Astrocyte (in vitro differentiated cells and primary cell): ENCODE data around the gene C4orf54. TPM values are rescaled to one million over a fixed set of nuclear protein-coding genes. Genes with fewer than 3 reads are reported as not detected.

Experiments used
- DNase-seq: peaks from one replicate; pipeline ENCODE4 v3.0.0-alpha.2; 2010; ENCODE audit warnings: low read depth
- FAIRE-seq: peaks from 2 replicates; lab custom pipeline; 2011; peaks lifted over from hg19 to GRCh38; lab: Jason Lieb, UNC
- H2AFZ ChIP-seq: 2 replicates; pipeline ENCODE4 v1.6.0; 2012; ENCODE audit warnings: low read depth, low read length, inconsistent platforms
- H3K27ac ChIP-seq: 2 replicates; pipeline ENCODE4 v1.5.1; 2011; ENCODE audit warnings: low read depth, low read length, inconsistent platforms
- H3K27me3 ChIP-seq: 2 replicates; pipeline ENCODE4 v1.6.0; 2011; ENCODE audit warnings: low read length, inconsistent platforms; ENCODE audit not compliant: insufficient read depth
- H3K36me3 ChIP-seq: 2 replicates; pipeline ENCODE4 v1.5.1; 2011; ENCODE audit warnings: low read length, inconsistent platforms; ENCODE audit not compliant: insufficient read depth
- H3K4me1 ChIP-seq: 2 replicates; pipeline ENCODE4 v1.5.1; 2011; ENCODE audit warnings: low read length, inconsistent platforms; ENCODE audit not compliant: insufficient read depth
- H3K4me2 ChIP-seq: 2 replicates; pipeline ENCODE4 v1.6.0; 2012; ENCODE audit warnings: low read length, inconsistent platforms
- H3K4me3 ChIP-seq: 2 replicates; pipeline ENCODE4 v1.5.1; 2011; ENCODE audit warnings: low read depth, mild to moderate bottlenecking, low read length, inconsistent platforms; ENCODE audit not compliant: insufficient read depth
- H3K79me2 ChIP-seq: 2 replicates; pipeline ENCODE4 v1.6.0; 2012; ENCODE audit warnings: mild to moderate bottlenecking, low read length, inconsistent platforms; ENCODE audit not compliant: insufficient read depth
- H3K9ac ChIP-seq: 2 replicates; pipeline ENCODE4 v1.6.0; 2012; ENCODE audit warnings: mild to moderate bottlenecking, low read length, inconsistent platforms
- H3K9me3 ChIP-seq: 2 replicates; pipeline ENCODE4 v1.5.1; 2012; ENCODE audit warnings: low read depth, mild to moderate bottlenecking, low read length, inconsistent platforms; ENCODE audit not compliant: insufficient read depth
- H4K20me1 ChIP-seq: 2 replicates; pipeline ENCODE4 v1.6.0; 2012; ENCODE audit warnings: low read length, inconsistent platforms; ENCODE audit not compliant: insufficient read depth
- H3K27ac Mint-ChIP-seq: one replicate; pipeline ENCODE4 v1.8.0; 2021; ENCODE audit warnings: mild to moderate bottlenecking, mixed read lengths; ENCODE audit not compliant: unreplicated experiment
- H3K27me3 Mint-ChIP-seq: one replicate; pipeline ENCODE4 v1.8.0; 2021; ENCODE audit warnings: low read depth, mixed read lengths; ENCODE audit not compliant: unreplicated experiment
- H3K36me3 Mint-ChIP-seq: one replicate; pipeline ENCODE4 v1.8.0; 2021; ENCODE audit warnings: low read depth, mixed read lengths; ENCODE audit not compliant: unreplicated experiment
- H3K4me1 Mint-ChIP-seq: one replicate; pipeline ENCODE4 v1.8.0; 2021; ENCODE audit warnings: low read depth, mixed read lengths; ENCODE audit not compliant: unreplicated experiment
- H3K4me3 Mint-ChIP-seq: one replicate; pipeline ENCODE4 v1.8.0; 2021; ENCODE audit warnings: mild to moderate bottlenecking, moderate library complexity, mixed read lengths; ENCODE audit not compliant: unreplicated experiment
- H3K9me3 Mint-ChIP-seq: one replicate; pipeline ENCODE4 v1.8.0; 2021; ENCODE audit warnings: mild to moderate bottlenecking, mixed read lengths; ENCODE audit not compliant: unreplicated experiment
- EZH2 ChIP-seq: IDR thresholded peaks from 2 replicates; pipeline ENCODE4 v1.6.1; 2012; ENCODE audit warnings: mild to moderate bottlenecking, low read length, inconsistent platforms; ENCODE audit not compliant: insufficient read depth
- total RNA-seq: library from RNA; stranded (reverse); gene quantifications from 2 replicates; pipeline ENCODE4 v1.2.1, GENCODE V29; 2021
- TF ChIP-seq, protein P1 (sequence below): IDR thresholded peaks from 2 replicates; pipeline ENCODE4 v1.5.1; 2011; ENCODE audit warnings: low read depth, mild to moderate bottlenecking, inconsistent platforms, low read length, moderate library complexity; ENCODE audit not compliant: insufficient read depth

The C4orf54 gene
- total RNA-seq, 1 donor from 2014 or later = not detected

DNA sequence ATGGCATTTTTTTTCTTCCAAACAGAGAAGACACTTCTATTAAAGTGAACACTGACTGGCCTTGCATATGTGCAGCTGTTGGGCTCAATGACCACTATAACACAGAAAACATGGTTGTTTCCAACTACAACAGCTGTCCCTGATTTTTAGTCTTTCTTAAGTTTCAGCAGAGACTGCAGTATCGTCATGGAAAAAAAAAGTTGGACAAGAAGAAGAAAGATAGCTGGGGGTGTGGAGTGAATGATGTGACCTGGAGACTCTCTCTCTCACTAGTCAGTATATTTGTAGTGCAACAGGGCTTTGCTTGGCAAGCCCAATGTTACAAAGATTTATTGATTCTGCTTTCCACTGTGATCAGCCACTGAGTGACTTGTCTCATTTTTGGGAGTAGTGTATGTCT lies 29.5 kb upstream of the C4orf54 start:
- no peak overlapping the region for H3K27ac ChIP-seq
- Mint-ChIP-seq H3K36me3 (no peaks in the 10 kb centered on the region), H3K4me3 (no peak overlapping the region), H3K4me1 (no peaks in the 10 kb centered on the region), H3K27me3 (peaks cover 4% of the 10 kb centered on the region), H3K9me3 (peaks cover 4% of the 10 kb centered on the region), H3K27ac (no peak overlapping the region)
- no peak overlapping the region for H3K9ac ChIP-seq
- H3K27me3 ChIP-seq = no peaks in the 10 kb centered on the region
- TF ChIP-seq EZH2 = no peak
- TF ChIP-seq, protein P1, sequence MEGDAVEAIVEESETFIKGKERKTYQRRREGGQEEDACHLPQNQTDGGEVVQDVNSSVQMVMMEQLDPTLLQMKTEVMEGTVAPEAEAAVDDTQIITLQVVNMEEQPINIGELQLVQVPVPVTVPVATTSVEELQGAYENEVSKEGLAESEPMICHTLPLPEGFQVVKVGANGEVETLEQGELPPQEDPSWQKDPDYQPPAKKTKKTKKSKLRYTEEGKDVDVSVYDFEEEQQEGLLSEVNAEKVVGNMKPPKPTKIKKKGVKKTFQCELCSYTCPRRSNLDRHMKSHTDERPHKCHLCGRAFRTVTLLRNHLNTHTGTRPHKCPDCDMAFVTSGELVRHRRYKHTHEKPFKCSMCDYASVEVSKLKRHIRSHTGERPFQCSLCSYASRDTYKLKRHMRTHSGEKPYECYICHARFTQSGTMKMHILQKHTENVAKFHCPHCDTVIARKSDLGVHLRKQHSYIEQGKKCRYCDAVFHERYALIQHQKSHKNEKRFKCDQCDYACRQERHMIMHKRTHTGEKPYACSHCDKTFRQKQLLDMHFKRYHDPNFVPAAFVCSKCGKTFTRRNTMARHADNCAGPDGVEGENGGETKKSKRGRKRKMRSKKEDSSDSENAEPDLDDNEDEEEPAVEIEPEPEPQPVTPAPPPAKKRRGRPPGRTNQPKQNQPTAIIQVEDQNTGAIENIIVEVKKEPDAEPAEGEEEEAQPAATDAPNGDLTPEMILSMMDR = no peak
- H3K9me3 ChIP-seq = no peaks in the 10 kb centered on the region
- H3K4me1 ChIP-seq = no peaks in the 10 kb centered on the region
- no peaks in the 10 kb centered on the region for H3K36me3 ChIP-seq
- FAIRE-seq = no peak
- no peak overlapping the region for H3K4me2 ChIP-seq
- H3K4me3 ChIP-seq = no peak overlapping the region
- no peaks in the 10 kb centered on the region for H4K20me1 ChIP-seq
- H2AFZ ChIP-seq = no peak overlapping the region
- no peaks in the 10 kb centered on the region for H3K79me2 ChIP-seq
- DNase-seq = no peak

DNA sequence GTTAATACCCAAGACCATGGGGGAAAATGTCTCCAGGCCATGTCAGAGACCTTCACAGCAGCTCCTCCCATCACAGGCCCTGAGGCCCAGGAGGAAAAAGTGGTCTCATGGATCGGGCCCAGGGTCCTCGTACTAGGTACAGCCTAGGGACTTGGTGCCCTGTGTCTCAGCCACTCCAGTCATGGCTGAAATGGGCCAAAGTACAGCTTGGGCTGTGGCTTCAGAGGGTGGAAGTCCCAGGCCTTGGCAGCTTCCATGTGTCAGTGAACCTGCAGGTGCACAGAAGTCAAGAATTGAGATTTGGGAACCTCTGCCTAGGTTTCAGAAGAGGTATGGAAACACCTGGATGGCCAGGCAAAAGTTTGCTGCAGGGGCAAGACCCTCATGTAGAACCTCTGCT lies 27.6 kb upstream of the C4orf54 start:
- Mint-ChIP-seq H3K4me3 (no peak overlapping the region), H3K27ac (no peak overlapping the region), H3K27me3 (peaks cover 4% of the 10 kb centered on the region), H3K9me3 (peaks cover 3% of the 10 kb centered on the region), H3K36me3 (no peaks in the 10 kb centered on the region), H3K4me1 (no peaks in the 10 kb centered on the region)
- Histone ChIP-seq H3K27ac (no peak overlapping the region), H3K9ac (no peak overlapping the region), H2AFZ (no peak overlapping the region), H3K36me3 (no peaks in the 10 kb centered on the region), H3K4me3 (no peak overlapping the region), H3K4me2 (no peak overlapping the region), H4K20me1 (no peaks in the 10 kb centered on the region), H3K27me3 (no peaks in the 10 kb centered on the region), H3K9me3 (no peaks in the 10 kb centered on the region), H3K4me1 (no peaks in the 10 kb centered on the region), H3K79me2 (no peaks in the 10 kb centered on the region)
- TF ChIP-seq, protein P1 = no peak
- TF ChIP-seq EZH2 = no peak
- FAIRE-seq (no peak), DNase-seq (no peak)

DNA sequence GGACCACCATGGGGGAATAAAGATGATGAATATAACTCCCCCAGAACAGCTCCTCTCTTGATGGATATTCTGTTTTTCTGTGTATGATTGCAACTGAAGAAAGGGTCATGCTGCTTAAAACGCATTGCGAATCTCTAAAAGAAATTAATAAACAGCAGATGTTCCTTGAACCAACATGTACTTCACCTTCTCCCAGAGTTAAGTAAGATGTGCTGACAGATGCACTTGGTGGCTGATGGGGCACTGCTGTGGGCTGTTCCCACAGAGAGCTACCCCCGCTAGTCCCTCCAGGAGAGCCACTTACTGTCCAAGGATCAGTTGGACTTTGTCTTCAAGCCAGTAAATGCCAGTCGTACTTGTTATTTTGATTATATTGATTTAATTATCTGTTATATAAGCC lies 26.3 kb upstream of the C4orf54 start:
- TF ChIP-seq, protein P1 = no peak
- no peak for TF ChIP-seq EZH2
- FAIRE-seq (no peak), DNase-seq (no peak)
- H3K4me3 ChIP-seq = no peak overlapping the region
- H3K36me3 ChIP-seq = no peaks in the 10 kb centered on the region
- Mint-ChIP-seq H3K27me3 (peaks cover 4% of the 10 kb centered on the region), H3K4me1 (no peaks in the 10 kb centered on the region), H3K9me3 (peaks cover 3% of the 10 kb centered on the region), H3K36me3 (no peaks in the 10 kb centered on the region), H3K4me3 (no peak overlapping the region), H3K27ac (no peak overlapping the region)
- no peak overlapping the region for H2AFZ ChIP-seq
- no peak overlapping the region for H3K9ac ChIP-seq
- no peaks in the 10 kb centered on the region for H3K79me2 ChIP-seq
- no peak overlapping the region for H3K4me2 ChIP-seq
- no peaks in the 10 kb centered on the region for H3K27me3 ChIP-seq
- H3K4me1 ChIP-seq = no peaks in the 10 kb centered on the region
- no peaks in the 10 kb centered on the region for H3K9me3 ChIP-seq
- no peaks in the 10 kb centered on the region for H4K20me1 ChIP-seq
- H3K27ac ChIP-seq = no peak overlapping the region
